Measurements from ENCODE around the gene LCN10. TPM values are rescaled to one million over a fixed set of nuclear protein-coding genes. Genes with fewer than 3 reads are reported as not detected.

LCN10 gene
- total RNA-seq, 1 donor = not detected

DNA sequence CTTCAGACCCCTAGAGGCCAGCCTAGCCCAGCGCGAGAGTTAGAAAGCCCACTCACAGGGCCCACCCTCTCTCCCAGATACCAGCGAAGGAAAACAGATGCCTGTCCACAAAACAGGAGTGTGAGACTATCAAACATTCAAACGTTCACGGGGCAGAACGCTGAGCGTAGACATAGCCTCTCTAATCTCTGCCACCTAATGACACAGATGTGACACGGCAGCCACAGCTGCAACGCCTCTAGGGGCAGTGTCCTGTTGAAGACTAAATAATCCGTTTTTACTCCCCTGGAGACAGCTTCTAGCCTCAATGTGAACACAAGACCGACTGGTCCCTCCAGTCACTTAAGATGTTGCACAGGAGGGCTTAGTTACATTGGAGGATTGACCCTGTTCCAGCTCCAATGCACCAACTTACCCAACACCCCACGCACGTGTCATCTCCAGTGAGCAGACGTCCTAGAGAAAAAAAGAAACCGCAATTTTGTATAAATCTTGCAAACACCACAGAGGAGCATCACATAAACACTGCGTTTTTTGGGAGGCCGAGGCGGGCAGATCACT is 16.0 kb downstream of the LCN10 start:
- DNase-seq (ENCODE audit: low read depth) = peak; percentile 27
- peak overlapping the region; percentile 98 for H3K4me3 ChIP-seq (ENCODE audit: low read depth, low read length)
- TF ChIP-seq, protein P1, sequence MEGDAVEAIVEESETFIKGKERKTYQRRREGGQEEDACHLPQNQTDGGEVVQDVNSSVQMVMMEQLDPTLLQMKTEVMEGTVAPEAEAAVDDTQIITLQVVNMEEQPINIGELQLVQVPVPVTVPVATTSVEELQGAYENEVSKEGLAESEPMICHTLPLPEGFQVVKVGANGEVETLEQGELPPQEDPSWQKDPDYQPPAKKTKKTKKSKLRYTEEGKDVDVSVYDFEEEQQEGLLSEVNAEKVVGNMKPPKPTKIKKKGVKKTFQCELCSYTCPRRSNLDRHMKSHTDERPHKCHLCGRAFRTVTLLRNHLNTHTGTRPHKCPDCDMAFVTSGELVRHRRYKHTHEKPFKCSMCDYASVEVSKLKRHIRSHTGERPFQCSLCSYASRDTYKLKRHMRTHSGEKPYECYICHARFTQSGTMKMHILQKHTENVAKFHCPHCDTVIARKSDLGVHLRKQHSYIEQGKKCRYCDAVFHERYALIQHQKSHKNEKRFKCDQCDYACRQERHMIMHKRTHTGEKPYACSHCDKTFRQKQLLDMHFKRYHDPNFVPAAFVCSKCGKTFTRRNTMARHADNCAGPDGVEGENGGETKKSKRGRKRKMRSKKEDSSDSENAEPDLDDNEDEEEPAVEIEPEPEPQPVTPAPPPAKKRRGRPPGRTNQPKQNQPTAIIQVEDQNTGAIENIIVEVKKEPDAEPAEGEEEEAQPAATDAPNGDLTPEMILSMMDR (IDR thresholded peaks at IDR 0.05; ENCODE audit: insufficient read depth, low read length) = peak; percentile 21

DNA sequence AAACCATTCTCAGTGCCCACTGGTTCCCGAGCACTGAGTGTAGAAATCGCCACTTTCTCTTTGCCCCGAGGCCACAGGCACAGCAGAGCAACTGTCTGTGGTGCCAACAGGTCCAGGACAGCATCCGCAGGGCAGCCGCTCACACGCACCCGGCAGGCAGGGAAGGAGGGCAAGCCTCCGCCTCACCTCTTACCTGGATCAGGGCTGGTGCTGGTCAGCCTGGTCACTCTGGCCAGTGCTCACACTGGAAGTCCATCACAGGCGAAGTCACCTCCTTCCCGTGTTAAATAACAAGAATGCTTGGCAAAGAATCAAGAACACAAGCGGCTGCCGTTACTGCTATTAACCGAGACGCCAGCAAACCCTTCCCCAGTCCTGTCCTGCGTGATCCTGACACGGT is 16.6 kb downstream of the LCN10 start:
- H3K4me3 ChIP-seq (ENCODE audit: low read depth, low read length) = peak overlapping the region; percentile 98
- DNase-seq (ENCODE audit: low read depth) = no peak
- TF ChIP-seq, protein P1 (IDR thresholded peaks at IDR 0.05; ENCODE audit: insufficient read depth, low read length) = no peak

DNA sequence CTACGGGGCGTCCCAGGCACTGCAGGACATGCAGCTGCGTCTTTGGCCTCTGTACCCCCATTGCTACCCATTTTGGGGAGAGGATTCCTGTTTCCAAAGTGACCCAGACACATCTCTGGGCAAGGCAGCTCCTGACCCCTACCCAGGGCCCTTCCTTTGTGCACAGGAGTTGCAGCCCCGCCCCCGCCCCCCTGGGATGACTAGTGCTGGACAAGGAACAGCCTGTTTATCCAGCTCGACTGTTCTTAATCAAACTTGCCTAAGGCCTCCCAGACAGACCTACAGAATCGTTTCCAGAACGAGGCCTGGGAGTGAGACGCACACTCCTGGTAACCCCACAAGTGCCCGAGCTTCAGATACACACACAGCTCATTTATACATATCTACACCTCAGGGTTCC is 17.1 kb downstream of the LCN10 start:
- no peak for DNase-seq (ENCODE audit: low read depth)
- H3K4me3 ChIP-seq (ENCODE audit: low read depth, low read length) = peak overlapping the region; percentile 98
- TF ChIP-seq, protein P1 (IDR thresholded peaks at IDR 0.05; ENCODE audit: insufficient read depth, low read length) = no peak

DNA sequence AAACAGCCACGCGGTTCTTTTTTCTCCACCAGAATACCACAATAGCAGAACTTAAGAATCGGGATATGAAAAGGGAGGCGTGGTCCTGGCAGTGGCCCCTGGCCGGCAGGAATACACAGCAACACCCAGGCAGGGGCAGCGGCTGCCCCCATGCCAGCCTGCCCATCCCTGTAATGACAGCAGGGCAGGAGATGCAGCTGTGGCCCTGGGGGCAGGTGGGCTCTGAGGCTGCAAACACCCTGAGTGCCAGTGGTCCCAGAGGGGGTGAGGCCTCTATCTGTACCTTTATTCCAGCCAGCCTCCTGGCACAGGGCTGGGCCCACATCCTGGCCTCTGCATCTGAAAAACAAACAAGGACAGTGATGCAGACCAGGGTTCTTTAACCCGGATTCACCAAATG is 18.0 kb downstream of the LCN10 start:
- no peak overlapping the region for H3K4me3 ChIP-seq (ENCODE audit: low read depth, low read length)
- TF ChIP-seq, protein P1 (IDR thresholded peaks at IDR 0.05; ENCODE audit: insufficient read depth, low read length) = no peak
- no peak for DNase-seq (ENCODE audit: low read depth)

DNA sequence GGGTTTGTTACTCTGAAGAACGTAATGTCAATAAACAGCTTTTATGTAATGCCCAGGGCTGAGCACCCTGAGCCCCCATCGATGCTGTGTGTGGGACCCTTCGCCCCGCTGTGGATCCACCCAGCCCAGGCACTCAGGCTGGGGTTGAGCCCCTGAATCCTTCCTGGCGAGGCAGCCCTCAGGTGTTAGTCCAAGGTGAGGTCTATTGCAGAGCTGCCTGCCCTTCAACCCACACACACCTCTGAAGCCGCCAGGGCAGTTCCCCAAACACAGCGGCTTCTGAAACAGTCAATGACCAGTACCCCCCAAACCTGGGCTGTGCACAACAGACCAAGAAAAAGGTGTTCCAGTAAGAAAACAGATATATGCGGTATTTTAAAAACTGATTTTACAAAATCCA is 18.8 kb downstream of the LCN10 start:
- DNase-seq (ENCODE audit: low read depth) = no peak
- TF ChIP-seq, protein P1 (IDR thresholded peaks at IDR 0.05; ENCODE audit: insufficient read depth, low read length) = no peak
- no peak overlapping the region for H3K4me3 ChIP-seq (ENCODE audit: low read depth, low read length)

DNA sequence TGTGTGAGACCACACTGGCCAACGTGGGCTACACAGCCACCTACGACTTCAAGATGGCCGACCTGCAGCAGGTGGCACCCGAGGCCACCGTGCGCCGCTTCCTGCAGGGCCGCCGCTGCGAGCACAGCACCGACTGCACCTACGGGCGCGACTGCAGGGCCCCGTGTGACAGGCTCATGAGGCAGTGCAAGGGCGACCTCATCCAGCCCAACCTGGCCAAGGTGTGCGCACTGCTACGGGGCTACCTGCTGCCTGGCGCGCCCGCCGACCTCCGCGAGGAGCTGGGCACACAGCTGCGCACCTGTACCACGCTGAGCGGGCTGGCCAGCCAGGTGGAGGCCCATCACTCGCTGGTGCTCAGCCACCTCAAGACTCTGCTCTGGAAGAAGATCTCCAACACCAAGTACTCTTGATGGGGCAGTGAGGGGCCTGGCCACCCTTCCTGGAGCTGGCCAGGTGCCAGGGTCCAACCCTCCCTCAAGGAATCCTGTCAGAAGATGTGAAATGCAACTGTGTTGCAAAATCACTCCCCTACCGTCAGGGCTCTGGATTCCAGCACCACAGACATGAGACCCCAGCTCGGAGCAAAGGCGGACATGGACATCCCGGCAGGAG is 19.3 kb downstream of the LCN10 start:
- TF ChIP-seq, protein P1 (IDR thresholded peaks at IDR 0.05; ENCODE audit: insufficient read depth, low read length) = no peak
- DNase-seq (ENCODE audit: low read depth) = no peak
- H3K4me3 ChIP-seq (ENCODE audit: low read depth, low read length) = no peak overlapping the region

DNA sequence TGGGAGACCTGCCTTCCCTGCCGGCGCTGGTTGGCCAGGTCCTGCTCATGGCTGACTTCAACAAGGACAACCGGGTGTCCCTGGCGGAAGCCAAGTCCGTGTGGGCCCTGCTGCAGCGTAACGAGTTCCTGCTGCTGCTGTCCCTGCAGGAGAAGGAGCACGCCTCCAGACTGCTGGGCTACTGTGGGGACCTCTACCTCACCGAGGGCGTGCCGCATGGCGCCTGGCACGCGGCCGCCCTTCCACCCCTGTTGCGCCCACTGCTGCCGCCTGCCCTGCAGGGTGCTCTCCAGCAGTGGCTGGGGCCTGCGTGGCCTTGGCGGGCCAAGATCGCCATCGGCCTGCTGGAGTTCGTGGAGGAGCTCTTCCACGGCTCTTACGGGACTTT is 19.8 kb downstream of the LCN10 start:
- H3K4me3 ChIP-seq (ENCODE audit: low read depth, low read length) = no peak overlapping the region
- TF ChIP-seq, protein P1 (IDR thresholded peaks at IDR 0.05; ENCODE audit: insufficient read depth, low read length) = no peak
- DNase-seq (ENCODE audit: low read depth) = no peak
